NCI-H146 treated with DMSO at 0.1 percent for 48 hours (cell line): ENCODE data around the gene GJB2.

ENCODE experiments used
- DNase-seq: peaks from one replicate; lab custom pipeline; 2025; ENCODE audit not compliant: unreplicated experiment; lab: John Stamatoyannopoulos, UW

GJB2 gene

DNA sequence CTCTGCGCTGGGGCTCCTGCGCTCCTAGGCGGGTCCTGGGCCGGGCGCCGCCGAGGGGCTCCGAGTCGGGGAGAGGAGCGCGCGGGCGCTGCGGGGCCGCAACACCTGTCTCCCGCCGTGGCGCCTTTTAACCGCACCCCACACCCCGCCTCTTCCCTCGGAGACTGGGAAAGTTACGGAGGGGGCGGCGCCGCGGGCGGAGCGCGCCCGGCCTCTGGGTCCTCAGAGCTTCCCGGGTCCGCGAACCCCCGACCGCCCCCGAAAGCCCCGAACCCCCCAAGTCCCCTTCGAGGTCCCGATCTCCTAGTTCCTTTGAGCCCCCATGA is at the start of gene GJB2:
Gene GJB2 (minus strand): TSS at position 103 of the 326 bp plus-strand sequence. CDS start 3,357 bp downstream, outside the sequence.
- DNase-seq, result no peak

DNA sequence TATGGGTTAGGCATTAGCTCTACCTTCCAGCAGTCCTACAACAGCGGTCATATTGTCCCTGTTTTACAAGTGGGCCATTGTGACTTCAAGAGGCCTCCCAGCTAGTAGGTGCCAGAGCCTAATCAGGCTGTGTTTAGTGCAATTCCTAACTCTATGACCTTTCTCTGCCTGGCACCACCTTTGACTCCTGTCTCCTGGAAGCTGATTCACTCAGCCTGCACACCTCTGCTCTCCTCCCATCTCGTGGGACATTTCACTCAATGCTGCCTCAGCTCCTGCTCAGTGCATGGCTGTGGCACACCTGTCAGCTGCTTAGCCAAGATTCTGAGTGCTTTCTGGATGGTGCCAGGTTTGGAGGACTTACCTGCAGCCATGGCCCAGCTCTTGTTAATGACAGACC is 48.9 kb upstream of the GJB2 start:
- no peak for DNase-seq

DNA sequence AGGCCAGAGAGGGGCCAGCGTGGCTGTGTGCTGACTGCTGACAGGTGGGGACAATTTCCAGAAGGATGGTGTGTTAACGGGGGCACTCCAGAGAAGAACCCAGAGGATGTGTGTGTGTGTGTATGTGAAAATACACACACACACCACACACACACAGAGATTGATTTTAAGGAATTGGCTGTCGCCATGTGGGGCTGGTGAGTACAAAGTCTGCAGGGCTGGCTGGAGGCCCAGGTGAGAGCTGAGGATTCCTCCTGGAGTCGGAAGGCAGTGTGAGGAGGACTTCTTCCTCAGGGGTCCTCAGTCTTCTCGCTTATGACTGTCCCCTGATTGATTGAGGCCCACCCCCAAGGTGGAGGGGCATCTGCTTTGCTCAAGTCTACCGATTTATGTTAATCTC is 47.0 kb upstream of the GJB2 start:
- DNase-seq, result no peak

DNA sequence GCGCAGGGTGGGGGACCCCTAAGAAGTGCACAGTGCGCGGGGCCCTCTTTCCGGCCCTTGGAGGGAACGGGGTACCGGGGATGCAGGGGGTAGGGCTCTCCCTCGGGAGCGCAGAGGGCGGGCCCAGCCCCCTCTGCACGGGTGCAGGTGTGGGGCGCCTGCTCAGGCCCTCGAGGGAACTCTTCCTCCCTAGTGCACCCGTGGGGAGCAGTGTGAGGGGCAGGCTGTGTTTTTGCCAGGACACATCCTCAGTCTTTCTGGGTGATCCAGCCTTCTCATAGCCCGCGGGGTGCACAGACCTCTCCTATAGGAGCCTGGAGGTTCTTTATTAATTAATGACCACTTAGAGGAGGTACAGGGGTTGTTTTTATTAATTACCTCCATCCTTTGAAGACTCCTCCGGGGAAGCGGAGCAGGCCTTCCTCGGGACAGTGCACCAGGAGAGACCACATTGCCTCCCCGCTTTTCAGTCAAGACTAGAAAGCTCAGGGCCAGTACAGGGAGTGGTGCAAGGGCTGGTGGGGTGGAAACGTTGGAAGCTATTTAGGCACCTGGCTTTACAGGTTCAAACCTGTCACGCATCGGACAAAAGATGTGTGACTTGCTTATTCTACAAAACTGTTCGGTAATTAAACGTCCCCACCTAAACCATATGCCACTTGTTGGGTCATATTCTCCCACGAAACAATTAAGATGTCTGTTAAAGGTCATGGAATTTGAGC is 40.0 kb upstream of the GJB2 start:
- DNase-seq, result no peak

DNA sequence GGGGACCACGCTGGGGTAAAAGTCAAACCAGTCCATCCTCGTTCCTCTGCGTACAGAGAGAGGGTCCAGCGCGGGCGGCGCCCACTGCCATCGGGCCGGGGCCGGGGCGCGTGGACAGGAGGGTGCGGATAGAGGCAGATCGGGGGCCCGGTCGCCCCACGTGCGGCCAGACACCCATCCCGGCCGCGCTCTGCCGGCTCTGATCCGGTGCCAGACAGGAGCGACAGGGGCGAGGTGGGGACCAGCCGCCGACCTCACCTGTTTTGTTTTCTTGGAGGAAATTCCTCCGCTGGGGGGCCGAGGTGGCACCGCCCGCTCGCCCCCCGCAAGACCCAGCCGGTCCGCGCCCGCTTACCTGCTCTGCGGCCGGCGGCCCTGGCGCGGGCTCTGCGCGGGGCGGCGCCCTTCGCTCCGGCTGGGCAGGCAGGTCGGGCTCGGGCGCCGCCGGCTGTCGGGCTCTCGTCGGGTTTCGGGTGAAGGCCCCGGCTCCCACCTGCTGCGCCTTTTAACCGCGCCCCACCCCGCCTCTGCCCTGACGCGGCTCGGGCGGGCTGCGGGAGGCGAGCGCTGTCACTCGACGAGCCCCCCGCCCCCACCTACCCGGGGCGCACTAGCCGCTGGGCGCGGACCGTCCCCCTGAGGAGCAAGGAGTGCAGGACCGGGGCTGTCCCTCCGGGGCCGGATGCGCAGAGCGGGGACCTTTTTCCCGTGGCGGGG is 39.3 kb upstream of the GJB2 start, which contains the start of gene GJB6:
Gene GJB6 (minus strand): TSS at position 481 of the 717 bp plus-strand sequence. CDS start 8,839 bp downstream, outside the sequence.
- DNase-seq, result no peak

DNA sequence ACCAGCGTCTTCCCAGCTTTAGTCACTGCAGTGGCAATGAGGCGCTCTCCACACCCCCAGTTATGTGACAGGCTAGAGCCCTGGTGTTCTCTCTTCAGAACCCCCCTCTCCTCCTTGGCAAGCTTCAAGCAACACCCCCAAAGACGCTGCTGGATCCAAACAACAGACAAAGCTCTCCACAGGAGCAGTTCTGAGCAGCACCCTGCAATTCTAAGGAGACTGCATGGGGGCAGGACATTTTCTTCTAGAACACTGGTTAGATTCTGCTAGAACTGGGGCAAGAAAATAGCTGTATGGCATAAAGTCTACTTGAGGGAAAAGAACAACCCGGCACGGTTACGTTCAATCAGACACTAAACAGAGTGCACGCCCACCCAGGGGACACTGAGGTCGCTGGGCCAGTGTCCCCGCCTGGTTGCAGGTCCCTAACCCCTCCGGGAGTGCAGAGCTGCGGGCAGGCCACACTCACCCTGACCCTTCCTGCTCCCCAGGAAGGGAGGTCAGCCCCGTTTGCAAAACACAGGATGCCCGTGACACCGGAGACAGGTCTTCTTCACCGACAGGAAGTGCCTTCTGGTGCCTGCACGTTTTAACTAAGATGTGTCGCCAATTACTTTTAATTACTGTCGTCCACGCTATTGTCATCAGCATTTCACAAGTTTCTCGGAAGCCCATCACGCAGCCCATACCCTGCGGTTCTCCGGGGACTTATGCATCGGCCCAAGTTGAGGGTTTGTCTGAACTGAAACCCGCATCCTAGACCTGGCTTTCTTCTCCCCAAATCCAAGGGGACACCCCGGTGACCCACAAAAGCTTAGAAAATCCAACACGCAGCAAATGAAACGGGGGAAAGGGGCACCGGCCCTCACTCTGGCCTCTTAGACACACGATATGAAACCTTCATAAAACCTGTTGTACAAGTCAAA is 38.4 kb upstream of the GJB2 start:
- DNase-seq, result no peak

DNA sequence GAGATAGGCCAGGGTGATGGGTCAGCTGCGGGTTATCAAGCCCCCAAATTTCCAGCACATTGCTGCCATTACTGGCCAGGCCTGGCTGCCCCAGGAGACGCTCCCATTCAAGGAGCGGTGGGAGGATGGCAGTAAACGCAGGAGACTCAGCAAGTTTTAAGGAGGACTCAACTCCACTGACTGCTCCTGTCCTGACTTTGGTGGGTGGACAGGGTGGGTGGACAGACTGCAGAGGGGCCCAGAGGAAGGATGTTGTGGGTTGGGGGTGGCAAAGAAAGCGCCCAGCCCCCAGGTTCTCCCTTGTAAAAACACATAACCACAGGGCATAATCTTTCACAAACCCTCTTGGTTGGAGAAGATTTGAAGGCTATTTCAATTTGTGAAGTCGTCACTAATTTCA is 35.0 kb upstream of the GJB2 start:
- DNase-seq, result no peak

DNA sequence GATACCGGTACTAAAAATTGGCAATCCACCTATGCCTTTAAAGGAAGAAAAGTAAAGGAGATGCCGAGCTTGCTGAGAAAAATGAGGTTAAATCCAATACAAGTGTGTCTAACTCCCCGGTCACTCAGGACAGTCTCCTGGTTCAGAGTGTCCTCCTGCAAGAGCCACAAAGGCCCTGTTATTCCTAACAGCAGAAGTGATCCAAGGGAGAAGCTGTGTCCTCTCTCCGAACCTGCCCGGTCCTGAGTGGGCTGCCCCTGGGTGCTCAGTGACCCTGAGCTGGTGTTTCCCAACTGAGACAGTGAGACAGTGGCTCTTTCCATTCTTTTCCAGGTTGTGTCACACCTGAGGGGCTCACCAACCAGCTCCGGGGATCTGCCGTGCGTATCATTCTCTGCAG is 34.5 kb upstream of the GJB2 start:
- DNase-seq, result no peak

DNA sequence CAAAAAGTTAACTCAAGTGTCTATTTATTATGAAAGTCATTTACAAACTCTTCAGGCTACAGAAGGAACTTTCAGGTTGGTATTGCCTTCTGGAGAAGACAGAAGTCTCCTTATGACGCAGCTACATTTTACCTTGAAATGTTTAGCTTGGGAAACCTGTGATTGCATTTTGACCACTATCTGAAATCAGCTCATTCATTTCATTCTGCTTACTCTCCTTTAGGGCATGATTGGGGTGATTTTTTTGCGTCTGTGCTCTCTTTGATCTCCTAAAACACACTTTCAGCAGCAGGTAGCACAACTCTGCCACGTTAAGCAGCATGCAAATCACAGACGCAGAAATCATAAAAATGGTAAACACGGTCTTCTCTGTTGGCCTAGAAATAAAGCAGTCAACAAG is 29.8 kb upstream of the GJB2 start:
- DNase-seq, result no peak

DNA sequence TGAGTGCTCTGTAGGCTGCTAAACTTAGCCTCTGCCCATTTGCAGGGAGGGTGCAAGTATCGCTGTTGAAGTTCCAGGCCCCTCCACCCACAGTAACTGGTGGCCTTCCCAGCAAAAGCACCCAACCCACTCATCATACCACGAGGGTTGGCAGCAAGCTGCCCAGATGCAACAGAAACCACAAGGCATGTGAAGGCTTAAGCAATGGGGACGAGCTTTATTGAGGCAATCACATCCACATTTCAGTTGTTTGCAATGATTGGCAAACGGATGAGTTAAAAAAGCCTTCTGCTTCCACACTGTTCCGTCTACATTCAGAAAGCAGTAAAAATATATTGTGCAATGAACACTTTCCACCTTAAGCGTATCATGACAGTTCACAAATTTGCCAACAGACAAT is 29.0 kb upstream of the GJB2 start:
- DNase-seq, result no peak

DNA sequence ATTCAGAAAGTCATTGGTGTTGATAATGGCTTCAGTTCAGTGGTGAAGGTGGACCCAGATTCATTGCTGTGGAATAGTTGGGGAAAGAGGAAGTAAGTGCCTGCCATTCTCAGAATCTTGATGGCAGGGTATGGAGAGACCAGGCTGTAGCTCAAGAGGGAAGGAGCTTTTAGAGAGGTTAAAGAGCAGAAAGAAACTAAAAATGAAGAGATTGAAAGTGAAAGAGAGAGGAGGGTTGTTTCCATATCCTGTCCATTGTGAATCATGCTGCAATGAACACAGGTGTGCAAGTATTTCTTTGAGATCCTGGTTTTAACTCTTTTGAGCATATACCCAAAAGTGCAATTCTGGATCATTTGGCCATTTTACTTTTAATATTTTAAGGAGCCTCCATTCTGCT is 26.8 kb upstream of the GJB2 start:
- no peak for DNase-seq

DNA sequence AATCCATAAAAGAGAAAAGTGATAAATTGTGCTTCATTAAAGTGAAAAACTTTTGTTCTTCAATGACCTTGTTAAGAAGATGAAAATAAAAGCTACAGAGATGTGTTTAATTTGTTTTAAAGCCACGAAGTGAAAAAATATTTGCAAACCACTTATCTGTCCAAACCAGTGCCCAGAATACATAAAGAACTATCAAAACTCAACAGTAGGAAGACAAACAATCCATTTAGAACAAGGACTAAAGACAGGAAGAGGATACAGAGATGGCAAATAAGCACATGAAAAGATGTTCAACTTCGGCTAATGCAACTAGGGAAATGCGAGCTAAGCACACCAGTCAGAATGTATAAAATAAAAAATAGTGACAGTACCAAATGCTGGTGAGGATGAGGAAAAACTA is 24.4 kb upstream of the GJB2 start:
- no peak for DNase-seq

DNA sequence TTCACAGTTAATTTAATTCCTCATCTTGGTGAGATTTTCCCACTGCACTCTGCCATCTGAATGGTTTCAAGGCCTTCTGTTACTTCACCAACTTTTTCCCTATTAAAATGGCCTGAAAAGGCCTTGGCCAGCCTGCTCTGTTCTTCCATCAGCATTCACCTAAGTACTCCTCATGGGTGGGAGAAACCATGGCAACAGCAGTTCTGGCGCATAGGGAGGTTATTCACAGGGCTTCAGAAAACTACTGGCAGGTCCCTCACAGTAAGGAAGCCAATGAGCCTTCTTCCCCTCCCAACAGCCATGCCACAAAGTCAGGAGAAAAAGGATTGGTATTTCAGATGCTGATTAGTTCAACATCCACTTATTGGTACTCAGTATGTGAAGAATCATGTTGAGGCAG is 17.2 kb upstream of the GJB2 start:
- DNase-seq, result no peak

DNA sequence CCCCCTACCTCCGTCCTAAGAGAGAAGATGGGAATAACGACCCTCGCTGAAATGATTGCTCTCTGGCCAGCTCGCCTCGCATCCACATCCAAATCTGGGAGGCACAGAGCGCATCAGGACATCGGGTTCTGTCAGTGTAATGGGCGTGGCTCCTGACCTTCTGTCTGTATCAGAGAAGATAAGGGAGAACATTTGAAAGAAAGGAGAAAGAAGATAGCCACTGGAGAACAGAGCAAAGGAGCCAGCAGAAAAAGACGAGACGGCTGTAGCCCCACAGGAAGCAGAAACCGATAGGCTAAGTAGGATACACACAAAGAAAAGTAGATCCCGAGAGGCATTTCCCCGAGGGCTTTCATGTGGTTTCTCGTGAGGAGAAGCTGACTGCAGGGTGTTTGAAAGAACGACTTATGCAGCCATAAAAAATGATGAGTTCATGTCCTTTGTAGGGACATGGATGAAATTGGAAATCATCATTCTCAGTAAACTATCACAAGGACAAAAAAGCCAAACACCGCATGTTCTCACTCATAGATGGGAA is 14.0 kb upstream of the GJB2 start:
- no peak for DNase-seq

DNA sequence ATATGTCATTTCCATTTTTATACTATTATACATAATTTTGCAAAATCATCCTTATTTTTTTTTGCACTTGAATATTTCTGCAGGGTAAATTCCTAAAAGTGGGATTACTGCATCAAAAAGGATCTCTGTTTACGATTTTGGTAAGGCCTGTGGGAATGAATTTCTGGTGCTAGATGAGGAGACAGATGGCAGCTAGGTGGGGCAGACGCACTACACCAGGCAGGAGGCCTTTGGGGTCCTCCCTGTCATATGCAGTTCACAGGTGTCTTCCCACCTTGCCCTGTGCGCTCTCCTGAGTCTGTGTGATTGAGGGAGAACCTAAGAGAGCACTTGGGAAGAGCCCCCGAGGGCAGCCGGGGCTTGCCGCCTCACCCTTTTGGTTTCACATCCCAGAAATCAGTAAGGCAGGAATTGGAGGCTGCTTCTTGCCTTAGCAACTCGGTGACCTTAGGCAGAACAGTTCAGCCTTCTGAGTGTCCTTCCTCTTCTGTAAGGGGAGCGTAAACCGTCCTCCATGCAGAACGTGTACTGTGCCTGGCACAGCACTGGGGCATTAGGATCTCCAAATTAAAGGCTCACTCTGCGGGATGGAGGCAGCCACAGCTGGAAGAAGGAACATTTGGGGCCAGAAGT is 13.4 kb upstream of the GJB2 start:
- no peak for DNase-seq

DNA sequence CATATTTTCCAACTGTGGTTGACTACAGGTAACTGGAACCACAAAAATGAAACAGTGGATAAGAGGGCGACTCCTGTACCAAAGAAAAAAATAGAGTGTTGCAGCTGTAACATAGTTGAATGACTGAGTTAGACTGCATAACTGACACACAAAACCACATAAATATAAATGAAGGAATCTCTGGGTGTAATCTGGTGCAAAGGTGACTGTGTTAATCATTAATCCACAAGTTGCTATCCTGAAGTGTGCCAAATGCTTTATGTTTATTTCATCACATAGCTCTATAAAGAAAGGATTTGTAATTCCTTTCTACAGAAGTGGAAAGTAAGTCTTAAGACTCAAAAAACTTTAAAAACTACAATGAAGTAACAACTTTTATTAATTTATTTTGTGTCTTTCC is 6.0 kb upstream of the GJB2 start:
- no peak for DNase-seq

DNA sequence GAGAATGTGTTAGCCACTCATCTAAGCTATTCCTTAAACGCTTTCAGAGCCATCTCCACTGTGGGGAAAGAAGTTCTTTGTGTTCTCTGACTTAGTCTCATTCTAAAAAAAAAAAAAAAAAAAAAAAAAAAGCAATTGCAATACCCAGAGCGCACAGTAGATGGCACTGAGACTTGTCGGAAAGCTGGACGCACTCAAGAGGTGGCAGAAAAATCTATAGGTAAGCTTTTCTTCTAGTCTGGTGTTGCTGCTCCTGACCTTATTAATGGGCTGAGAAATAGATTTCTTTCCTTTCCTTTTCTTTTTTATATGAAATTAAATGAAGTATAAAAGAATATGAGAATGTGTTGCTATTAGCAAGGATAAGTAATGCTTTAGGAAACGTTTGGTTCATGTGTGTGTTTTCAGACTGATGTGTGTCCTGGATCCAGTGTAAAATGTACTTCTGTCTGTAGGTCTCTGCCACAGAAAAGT is 4.7 kb upstream of the GJB2 start:
- DNase-seq, result peak; percentile 27

DNA sequence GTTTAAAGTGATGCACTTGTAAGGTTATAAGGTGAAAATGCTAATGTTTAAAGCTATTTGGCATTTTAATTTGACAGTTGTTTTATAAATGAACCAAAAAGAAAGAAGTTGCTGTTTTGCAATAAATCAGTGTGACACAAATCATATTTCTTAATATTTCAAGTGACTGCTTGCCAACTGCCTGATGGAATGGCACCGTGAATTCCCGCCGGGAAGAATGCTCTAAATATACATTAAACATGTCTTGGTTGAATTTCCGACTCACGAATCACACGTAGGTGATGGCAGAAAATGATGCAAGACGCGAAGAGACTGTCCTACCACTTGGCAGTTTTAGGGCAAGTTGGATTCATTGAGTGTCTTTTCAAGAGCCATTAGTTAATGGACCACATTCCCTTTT is 3.1 kb upstream of the GJB2 start:
- no peak for DNase-seq

DNA sequence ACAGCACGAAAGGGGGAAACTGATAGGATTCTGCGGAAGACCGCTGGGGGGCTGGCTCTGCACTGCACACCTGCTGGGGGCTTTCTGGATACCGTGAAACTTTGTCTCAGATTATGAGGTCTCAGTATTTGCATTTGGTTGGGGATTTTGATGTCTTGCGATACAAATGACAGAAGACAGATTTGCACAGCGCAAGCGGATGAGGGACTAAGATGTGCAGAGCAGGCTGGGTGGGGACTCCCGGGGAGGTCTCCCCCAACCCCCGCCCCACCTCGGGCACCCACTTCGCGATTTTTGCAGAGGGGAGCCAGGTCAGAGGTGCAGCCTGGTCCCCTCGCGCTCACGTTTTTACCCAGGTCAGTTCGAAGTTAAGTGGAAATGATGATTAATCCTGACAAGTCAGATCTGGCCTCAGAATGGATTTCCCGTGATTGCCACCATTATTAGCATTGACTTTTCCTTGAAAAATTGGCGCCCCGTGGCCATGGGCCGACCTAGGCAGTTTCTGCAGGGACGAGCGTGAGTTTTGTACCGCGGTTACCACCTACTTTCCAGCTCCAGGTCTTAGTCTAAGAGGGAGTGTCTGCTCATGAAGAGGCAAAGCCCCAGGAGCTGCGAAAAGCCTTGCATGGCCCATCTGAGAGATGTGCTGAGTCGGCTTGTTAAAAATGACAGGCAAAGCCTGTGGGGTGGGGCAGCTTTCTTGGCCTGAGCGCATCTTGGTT is 1.3 kb upstream of the GJB2 start:
- DNase-seq, result no peak
